B cell (primary cell): ENCODE measurements around the gene NPAS3. TPM values are rescaled to one million over a fixed set of nuclear protein-coding genes. Genes with fewer than 3 reads are reported as not detected.

Source experiments
- ATAC-seq: fragments of 200-7000 bp; cut with Tn5 transposase; one replicate; pipeline ENCODE4 v1.10.0; 2021; ENCODE audit warnings: low read depth, mild to moderate bottlenecking, moderate number of reproducible peaks, moderate library complexity
- CTCF ChIA-PET: fragments of 350-600 bp; sonication (Branson Sonifier 250); formaldehyde crosslinking; loops from one replicate; lab custom pipeline; 2021; ENCODE audit warnings: antibody characterized with exemption, inconsistent platforms; lab: Charles Lee
- POLR2A ChIA-PET: fragments of 350-600 bp; sonication (Branson Sonifier 250); formaldehyde crosslinking; loops from one replicate; lab custom pipeline; 2021; ENCODE audit warnings: antibody characterized with exemption; lab: Charles Lee
- DNase-seq: peaks from one replicate; pipeline ENCODE4 v3.0.0; 2013
- H2AFZ ChIP-seq: 2 replicates; pipeline ENCODE4 v1.6.1; 2012; ENCODE audit warnings: mild to moderate bottlenecking, low read depth, low read length; ENCODE audit not compliant: insufficient read depth, poor library complexity, severe bottlenecking
- H3K27ac ChIP-seq, 2 donors: 1 replicate in 1 of 2; 2 replicates in 1 of 2; pipeline ENCODE4 v1.5.1; 2012 to 2013; ENCODE audit warnings: low read length in 2 of 2, mild to moderate bottlenecking in 2 of 2, moderate library complexity in 1 of 2
- H3K27me3 ChIP-seq, 4 experiments: fragments of 200-600 bp in 1 of 4; sonication (generic) in 1 of 4; replicated peaks in 1 of 4; 1 replicate in 2 of 4; 2 replicates in 2 of 4; pipeline versions ENCODE4 v1.6.1 to v1.7.0; 2013 to 2016; ENCODE audit warnings: low read length in 3 of 4, mild to moderate bottlenecking in 2 of 4, mixed read lengths in 1 of 4, moderate library complexity in 1 of 4; ENCODE audit not compliant: insufficient read depth in 4 of 4, control insufficient read depth in 3 of 4; ENCODE audit errors: control extremely low read depth in 1 of 4
- H3K36me3 ChIP-seq, 2 experiments: replicated peaks in 1 of 2; 1 replicate in 1 of 2; 2 replicates in 1 of 2; pipeline versions ENCODE4 v1.6.1 to v1.7.1; 2013; ENCODE audit warnings: low read length in 1 of 2; ENCODE audit not compliant: insufficient read depth in 2 of 2, control insufficient read depth in 1 of 2; ENCODE audit errors: control extremely low read depth in 1 of 2, extremely low read depth in 1 of 2
- H3K4me1 ChIP-seq, 2 donors: fragments of 200-600 bp in 1 of 2; sonication (generic) in 1 of 2; 1 replicate in 1 of 2; 2 replicates in 1 of 2; pipeline versions ENCODE4 v1.5.1 to v1.6.1; 2013 to 2017; ENCODE audit warnings: low read length in 2 of 2; ENCODE audit not compliant: control insufficient read depth in 2 of 2, insufficient read depth in 2 of 2
- H3K4me2 ChIP-seq: replicated peaks from 2 replicates; pipeline ENCODE3; 2012; ENCODE audit warnings: mild to moderate bottlenecking, low read depth, low read length; ENCODE audit not compliant: poor library complexity, severe bottlenecking
- H3K4me3 ChIP-seq, 5 experiments: fragments of 200-600 bp in 1 of 5; sonication (generic) in 1 of 5; 1 replicate in 3 of 5; 2 replicates in 2 of 5; pipeline versions ENCODE4 v1.5.1 to v1.7.0; 2011 to 2016; ENCODE audit warnings: low read length in 4 of 5, mild to moderate bottlenecking in 4 of 5, low read depth in 2 of 5, control low read depth in 1 of 5, moderate library complexity in 1 of 5; ENCODE audit not compliant: insufficient read depth in 1 of 5; ENCODE audit errors: control extremely low read depth in 1 of 5, extremely low read depth in 1 of 5
- H3K79me2 ChIP-seq: fragments of 200-600 bp; sonication (generic); one replicate; pipeline ENCODE4 v1.6.0; 2016; ENCODE audit warnings: low read length; ENCODE audit not compliant: control insufficient read depth, insufficient read depth
- H3K9ac ChIP-seq: fragments of 200-600 bp; sonication (generic); 2 replicates; pipeline ENCODE4 v1.6.1; 2017; ENCODE audit warnings: mild to moderate bottlenecking, low read length, moderate library complexity
- H3K9me3 ChIP-seq, 3 donors: one replicate each; pipeline versions ENCODE4 v1.6.1 to v1.7.1; 2013; ENCODE audit warnings: low read length in 2 of 3; ENCODE audit not compliant: control insufficient read depth in 2 of 3, insufficient read depth in 1 of 3; ENCODE audit errors: control extremely low read depth in 1 of 3
- H4K20me1 ChIP-seq: 2 replicates; pipeline ENCODE4 v1.6.0; 2012; ENCODE audit warnings: mild to moderate bottlenecking, low read length; ENCODE audit not compliant: insufficient read depth, control insufficient read depth, poor library complexity, severe bottlenecking
- H3K27ac Mint-ChIP-seq: one replicate; pipeline ENCODE4 v1.8.0; 2021; ENCODE audit warnings: mixed read lengths
- H3K27me3 Mint-ChIP-seq: one replicate; pipeline ENCODE4 v1.8.0; 2021; ENCODE audit warnings: mixed read lengths
- H3K4me1 Mint-ChIP-seq: one replicate; pipeline ENCODE4 v1.8.0; 2021; ENCODE audit warnings: mixed read lengths
- H3K4me3 Mint-ChIP-seq: one replicate; pipeline ENCODE4 v1.8.0; 2021; ENCODE audit warnings: mixed read lengths
- H3K9me3 Mint-ChIP-seq: one replicate; pipeline ENCODE4 v1.8.0; 2022; ENCODE audit warnings: mixed read lengths; ENCODE audit not compliant: insufficient read depth
- CTCF ChIP-seq: fragments of 200-600 bp; IDR thresholded peaks from one replicate; pipeline ENCODE4 v1.8.0; 2022; ENCODE audit warnings: antibody characterized with exemption, mild to moderate bottlenecking
- EZH2 ChIP-seq: IDR thresholded peaks from 2 replicates; pipeline ENCODE4 v1.6.1; 2012; ENCODE audit warnings: borderline replicate concordance, low read depth, mild to moderate bottlenecking, moderate library complexity, low read length; ENCODE audit not compliant: insufficient read depth, poor library complexity, severe bottlenecking
- WGBS: methylation state at CpG from one replicate; pipeline ENCODE4 v1.1.5; 2013; ENCODE audit warnings: missing lambda C conversion rate; ENCODE audit not compliant: insufficient coverage; 5-methylcytosine and 5-hydroxymethylcytosine counted together
- intact Hi-C: fragments of 100-400 bp; cut with micrococcal nuclease; formaldehyde crosslinking; loops from one replicate; pipeline ENCODE4 v1.10.0; 2022
- polyA plus RNA-seq: library from polyadenylated mRNA; depleted of rRNA; stranded (reverse); fragments of >200 nt; gene quantifications from 2 replicates; pipeline ENCODE4 v1.2.3, GENCODE V29; 2012
- total RNA-seq, 2 donors: library from RNA; stranded (reverse); fragments of 120-200 nt in 1 of 2; gene quantifications; 1 replicate in 1 of 2; 2 replicates in 1 of 2; pipeline versions ENCODE4 v1.2.3 to v1.2.4, GENCODE V29; 2013 to 2022

Gene NPAS3
- total and polyA plus RNA-seq, 2 donors (not counting 1 experiment from before 2014, with no cell fraction given) = not detected

GRCh38 chr14:33790996-33791395, 852.3 kb downstream of the NPAS3 start:
- H3K27ac Mint-ChIP-seq = no peak overlapping the region
- CTCF ChIA-PET = no interaction called here
- H3K27ac ChIP-seq = no peak overlapping the region
- ATAC-seq = no peak
- peaks cover 4 to 8% of the 10 kb centered on the region in 2 donors for H3K4me1 ChIP-seq
- H2AFZ ChIP-seq = no peak overlapping the region
- no peak overlapping the region for H3K4me2 ChIP-seq
- intact Hi-C loops = no loop called here
- no peaks in the 10 kb centered on the region for H3K9me3 ChIP-seq
- peaks cover 6% of the 10 kb centered on the region for H3K4me1 Mint-ChIP-seq
- POLR2A ChIA-PET = no interaction called here
- H3K4me3 Mint-ChIP-seq = no peak overlapping the region
- H3K27me3 Mint-ChIP-seq = peaks cover 29% of the 10 kb centered on the region
- H3K4me3 ChIP-seq = no peak overlapping the region
- H3K27me3 ChIP-seq = peaks cover 0 to 17% (median 6%) of the 10 kb centered on the region in 4 experiments
- TF ChIP-seq CTCF = no peak
- TF ChIP-seq EZH2 = no peak
- H4K20me1 ChIP-seq = no peaks in the 10 kb centered on the region
- no peak overlapping the region for H3K9ac ChIP-seq
- no peaks in the 10 kb centered on the region for H3K79me2 ChIP-seq
- no peak for DNase-seq
- WGBS = 18% methylated on average over 8 of the region's 9 CpGs
- no peaks in the 10 kb centered on the region for H3K36me3 ChIP-seq
- H3K9me3 Mint-ChIP-seq = no peaks in the 10 kb centered on the region

- Histone ChIP-seq H3K79me2 (no peaks in the 10 kb centered on the region), H3K4me2 (peak overlapping the region; percentile 32), H3K9ac (no peak overlapping the region), H3K4me3 (no peak overlapping the region), H4K20me1 (no peaks in the 10 kb centered on the region), H3K36me3 (no peaks in the 10 kb centered on the region), H3K27ac (no peak overlapping the region), H3K27me3 (peaks cover 0 to 20% (median 6%) of the 10 kb centered on the region in 4 experiments), H2AFZ (peak overlapping the region; percentile 59), H3K4me1 (peaks cover 4 to 8% of the 10 kb centered on the region in 2 donors), H3K9me3 (no peaks in the 10 kb centered on the region)
- DNase-seq = no peak
- no peak overlapping the region for H3K27ac Mint-ChIP-seq
- no peak for TF ChIP-seq CTCF
- no peak for TF ChIP-seq EZH2
- no peak overlapping the region for H3K4me3 Mint-ChIP-seq
- no peaks in the 10 kb centered on the region for H3K9me3 Mint-ChIP-seq
- no peak for ATAC-seq
- POLR2A ChIA-PET = no interaction called here
- CTCF ChIA-PET = interaction anchor here (0.7 to 2.8 kb wide), 20 partner anchors 8 to 1243 kb away, joined by 3 to 19 read pairs (median 5); no protein-coding TSS in a partner anchor
- WGBS = 61% methylated on average over 2 of the region's 8 CpGs
- H3K4me1 Mint-ChIP-seq = peaks cover 6% of the 10 kb centered on the region
- intact Hi-C loops = no loop called here
- H3K27me3 Mint-ChIP-seq = peaks cover 33% of the 10 kb centered on the region
These were observed 853.5 kb downstream of the NPAS3 start for GRCh38 chr14:33792009-33792719.
